ENCODE measurements around the gene TTLL11.

Gene TTLL11

GRCh38 chr9:122110100-122110833, 17.2 kb upstream of the TTLL11 start:
- no peak for DNase-seq (ENCODE audit: low spot score)

- no peak for DNase-seq (ENCODE audit: low spot score)
These were observed 16.1 kb upstream of the TTLL11 start for GRCh38 chr9:122109035-122109813.

GRCh38 chr9:122107291-122107805, 14.2 kb upstream of the TTLL11 start:
- no peak for DNase-seq (ENCODE audit: low spot score)

- no peak for DNase-seq (ENCODE audit: low spot score)
These were observed 13.5 kb upstream of the TTLL11 start for GRCh38 chr9:122106576-122106975.

- DNase-seq (ENCODE audit: low spot score) = no peak
These were observed 10.9 kb upstream of the TTLL11 start for GRCh38 chr9:122103985-122104384.

GRCh38 chr9:122102156-122102555, 9.0 kb upstream of the TTLL11 start:
- no peak for DNase-seq (ENCODE audit: low spot score)

GRCh38 chr9:122100756-122101155, 7.6 kb upstream of the TTLL11 start:
- no peak for DNase-seq (ENCODE audit: low spot score)

- DNase-seq (ENCODE audit: low spot score) = peak; percentile 87
These were observed 6.3 kb upstream of the TTLL11 start for GRCh38 chr9:122099271-122099869.

- no peak for DNase-seq (ENCODE audit: low spot score)
These were observed 4.7 kb upstream of the TTLL11 start for GRCh38 chr9:122097679-122098315.

- no peak for DNase-seq (ENCODE audit: low spot score)
These were observed 3.7 kb upstream of the TTLL11 start for GRCh38 chr9:122096620-122097415.

- DNase-seq (ENCODE audit: low spot score) = peak; percentile 73
These were observed 2.1 kb upstream of the TTLL11 start for GRCh38 chr9:122095010-122095767.

- peak; percentile 32 for DNase-seq (ENCODE audit: low spot score)
These were observed 1.2 kb downstream of the TTLL11 start for GRCh38 chr9:122091682-122092592.

GRCh38 chr9:122090981-122091380, 2.1 kb downstream of the TTLL11 start:
- no peak for DNase-seq (ENCODE audit: low spot score)

- DNase-seq (ENCODE audit: low spot score) = no peak
These were observed 2.7 kb downstream of the TTLL11 start for GRCh38 chr9:122090287-122090883.

- peak; percentile 65 for DNase-seq (ENCODE audit: low spot score)
These were observed 4.0 kb downstream of the TTLL11 start for GRCh38 chr9:122088880-122089706.

- no peak for DNase-seq (ENCODE audit: low spot score)
These were observed 5.5 kb downstream of the TTLL11 start for GRCh38 chr9:122087406-122088200.

GRCh38 chr9:122086873-122087272, 6.2 kb downstream of the TTLL11 start:
- DNase-seq (ENCODE audit: low spot score) = peak; percentile 53

All from hematopoietic multipotent progenitor cell treated with erythropoietin and hydrocortisone succinate and interleukin-3 and kit ligand, for 15 days (in vitro differentiated cells).